A673 (cell line): ENCODE measurements around the gene ARHGAP12. TPM values are rescaled to one million over a fixed set of nuclear protein-coding genes. Genes with fewer than 3 reads are reported as not detected.
"Not testable (repeated sequence)": the region's sequence is repeated elsewhere in the genome, so short reads cannot be mapped to it uniquely, and the experiment has no call there.

Experiments used
- BruUV-seq: library from RNA; stranded (reverse); fragments of 400-500 nt; replicated peaks from 2 replicates; lab custom pipeline; 2021; lab: Mats Ljungman, UMichigan
- CTCF ChIA-PET: fragments of 300-600 bp; sonication (Branson Sonifier 250); formaldehyde crosslinking; loops from one replicate; lab custom pipeline; 2022; ENCODE audit warnings: antibody characterized with exemption; lab: Charles Lee
- POLR2A ChIA-PET: fragments of 300-600 bp; sonication (Branson Sonifier 250); formaldehyde crosslinking; loops from one replicate; lab custom pipeline; 2022; ENCODE audit warnings: antibody characterized with exemption; ENCODE audit not compliant: low non-redundant PET; lab: Charles Lee
- DNase-seq: peaks from one replicate; pipeline ENCODE4 v3.0.0-alpha.2; 2015; ENCODE audit warnings: low spot score
- H3K27ac ChIP-seq: fragments of 200-600 bp; sonication (generic); 2 replicates; pipeline ENCODE4 v1.5.1; 2016; ENCODE audit warnings: mixed run types, low read depth, mild to moderate bottlenecking, mixed read lengths, antibody characterized with exemption, low read length; ENCODE audit not compliant: poor library complexity, severe bottlenecking
- H3K27me3 ChIP-seq: fragments of 200-600 bp; sonication (generic); replicated peaks from 2 replicates; pipeline ENCODE4 v1.6.1; 2017; ENCODE audit warnings: mixed run types, low read depth, mild to moderate bottlenecking, mixed read lengths, antibody characterized with exemption, low read length; ENCODE audit not compliant: insufficient read depth, poor library complexity
- H3K36me3 ChIP-seq: fragments of 200-600 bp; sonication (generic); 2 replicates; pipeline ENCODE4 v1.6.1; 2016; ENCODE audit warnings: mixed run types, mild to moderate bottlenecking, mixed read lengths, antibody characterized with exemption, low read length; ENCODE audit not compliant: insufficient read depth, poor library complexity, severe bottlenecking
- H3K4me1 ChIP-seq: fragments of 200-600 bp; sonication (generic); 2 replicates; pipeline ENCODE4 v1.6.1; 2017; ENCODE audit warnings: mixed run types, mild to moderate bottlenecking, mixed read lengths, antibody characterized with exemption, low read length; ENCODE audit not compliant: insufficient read depth, poor library complexity, severe bottlenecking
- H3K4me3 ChIP-seq: fragments of 200-600 bp; sonication (generic); 2 replicates; pipeline ENCODE4 v1.5.1; 2016; ENCODE audit warnings: low read depth, mixed run types, mild to moderate bottlenecking, mixed read lengths, low read length; ENCODE audit not compliant: poor library complexity, severe bottlenecking
- H3K9me3 ChIP-seq: fragments of 200-600 bp; sonication (generic); 2 replicates; pipeline ENCODE4 v1.6.1; 2016; ENCODE audit warnings: mixed run types, low read depth, mild to moderate bottlenecking, mixed read lengths, antibody characterized with exemption, low read length; ENCODE audit not compliant: poor library complexity, severe bottlenecking
- CTCF ChIP-seq: fragments of 300-800, 200-600 bp; sonication (generic); conservative IDR thresholded peaks from 2 replicates; pipeline ENCODE4 v1.5.1; 2017; ENCODE audit warnings: low read depth, mild to moderate bottlenecking, antibody characterized with exemption, low read length, moderate library complexity, mixed read lengths
- EZH2 ChIP-seq: fragments of 200-600 bp; sonication (generic); IDR thresholded peaks from 2 replicates; pipeline ENCODE4 v1.6.1; 2017; ENCODE audit warnings: borderline replicate concordance, low read depth, mild to moderate bottlenecking, mixed read lengths, antibody characterized with exemption, low read length; ENCODE audit not compliant: poor library complexity, severe bottlenecking
- intact Hi-C: fragments of 100-400 bp; cut with micrococcal nuclease; formaldehyde crosslinking; loops from one replicate; pipeline ENCODE4 v1.10.0; 2022; ENCODE audit not compliant: unreplicated experiment
- total RNA-seq: library from RNA; stranded (reverse); gene quantifications from 2 replicates; pipeline ENCODE4 v1.2.3, GENCODE V29; 2021

The ARHGAP12 gene
- total RNA-seq, 1 experiment from 2014 or later, result 30.0 TPM

GRCh38 chr10:31975157-31975765 lies 46.6 kb upstream of the ARHGAP12 start:
- ChIA-PET CTCF (no interaction called here), POLR2A (no interaction called here)
- Histone ChIP-seq H3K27me3 (no peaks in the 10 kb centered on the region), H3K27ac (no peak overlapping the region), H3K4me1 (peaks cover 8% of the 10 kb centered on the region), H3K9me3 (no peaks in the 10 kb centered on the region), H3K36me3 (no peaks in the 10 kb centered on the region), H3K4me3 (no peak overlapping the region)
- no peak for TF ChIP-seq CTCF
- no peak for TF ChIP-seq EZH2
- BruUV-seq, result no TSS peak
- DNase-seq, result no peak
- intact Hi-C loops, result loop anchor here (2.0 kb wide), 1 partner anchor 20 kb away; no protein-coding TSS in a partner anchor

DNA sequence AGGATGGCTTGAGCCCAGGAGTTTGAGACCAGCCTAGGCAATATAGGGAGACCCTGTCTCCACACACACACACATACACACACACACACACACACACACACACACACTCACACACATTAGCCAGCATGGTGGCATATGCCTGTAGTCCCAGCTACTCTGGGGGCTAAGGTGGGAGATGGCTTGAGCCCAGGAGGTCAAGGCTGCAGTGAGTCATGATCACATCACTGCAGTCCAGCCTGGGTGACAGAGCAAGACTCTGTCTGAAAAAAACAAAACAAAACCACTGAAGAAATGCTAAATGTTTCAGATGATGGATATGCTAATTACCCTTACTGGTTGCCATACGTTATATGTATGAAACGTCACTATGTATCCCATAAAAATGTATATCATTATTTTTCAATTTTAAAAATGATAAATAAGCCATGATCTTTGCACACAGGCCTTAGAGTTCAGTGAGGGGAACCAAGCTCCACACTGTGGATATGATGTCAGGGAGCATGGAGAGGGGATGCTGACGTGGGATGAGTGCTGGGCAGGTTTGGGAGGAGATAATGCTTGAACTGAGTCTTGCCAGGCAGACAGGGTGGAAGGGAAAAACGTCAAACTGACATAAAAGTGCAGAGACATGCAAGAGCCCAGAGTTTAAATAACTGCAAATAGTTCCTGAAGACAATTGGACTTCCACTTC lies 45.9 kb upstream of the ARHGAP12 start:
- BruUV-seq, result no TSS peak
- H3K4me3 ChIP-seq, result no peak overlapping the region
- no peaks in the 10 kb centered on the region for H3K36me3 ChIP-seq
- POLR2A ChIA-PET, result no interaction called here
- H3K27me3 ChIP-seq, result no peaks in the 10 kb centered on the region
- H3K4me1 ChIP-seq, result peaks cover 8% of the 10 kb centered on the region
- TF ChIP-seq CTCF (no peak), EZH2 (no peak)
- no peak overlapping the region for H3K27ac ChIP-seq
- intact Hi-C loops, result loop anchor here (2.0 kb wide), 1 partner anchor 20 kb away; no protein-coding TSS in a partner anchor
- DNase-seq, result no peak
- no peaks in the 10 kb centered on the region for H3K9me3 ChIP-seq
- CTCF ChIA-PET, result no interaction called here

DNA sequence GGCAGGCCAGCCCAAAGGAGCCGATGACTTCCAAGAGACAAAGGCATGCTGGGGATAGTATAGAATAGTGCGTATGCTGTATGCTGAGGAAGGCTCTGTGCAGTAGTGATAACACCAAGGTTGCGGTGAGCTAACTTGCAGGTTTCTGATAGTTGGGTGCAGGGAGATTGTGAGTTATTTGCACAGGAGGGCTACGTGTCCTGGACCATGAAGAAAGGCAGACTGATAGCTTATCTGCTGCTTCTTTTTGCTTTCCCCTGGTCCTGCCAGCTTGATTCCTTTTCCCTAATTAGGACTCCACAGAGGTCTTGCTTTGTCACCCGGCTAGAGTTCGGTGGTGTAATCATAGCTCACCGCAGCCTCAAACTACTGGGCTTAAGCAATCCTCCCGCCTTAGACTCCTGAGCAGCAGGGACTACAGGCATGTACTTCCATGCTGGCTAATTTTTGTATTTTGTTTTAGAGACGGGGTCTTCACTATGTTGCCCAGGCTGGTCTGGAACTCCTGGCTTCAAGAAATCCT lies 43.9 kb upstream of the ARHGAP12 start:
- no TSS peak for BruUV-seq
- Histone ChIP-seq H3K27me3 (no peaks in the 10 kb centered on the region), H3K4me1 (peaks cover 6% of the 10 kb centered on the region), H3K4me3 (no peak overlapping the region), H3K36me3 (no peaks in the 10 kb centered on the region), H3K27ac (no peak overlapping the region), H3K9me3 (no peaks in the 10 kb centered on the region)
- POLR2A ChIA-PET, result no interaction called here
- DNase-seq, result no peak
- TF ChIP-seq EZH2 (no peak), CTCF (no peak)
- intact Hi-C loops, result no loop called here
- CTCF ChIA-PET, result no interaction called here

GRCh38 chr10:31969847-31970246 lies 41.2 kb upstream of the ARHGAP12 start:
- DNase-seq, intact Hi-C loops, BruUV-seq, POLR2A ChIA-PET, H3K36me3 ChIP-seq, H3K27ac ChIP-seq, H3K27me3 ChIP-seq, H3K9me3 ChIP-seq, H3K4me3 ChIP-seq, CTCF ChIA-PET, H3K4me1 ChIP-seq: not testable (repeated sequence)
